ENCODE results near the gene NXPE3. TPM values are rescaled to one million over a fixed set of nuclear protein-coding genes. Genes with fewer than 3 reads are reported as not detected.

The NXPE3 gene
- total RNA-seq: 10 to 100 TPM in 1 of 2 donors, 1 to 10 TPM in 1; 9.6 to 15.7 TPM

DNA sequence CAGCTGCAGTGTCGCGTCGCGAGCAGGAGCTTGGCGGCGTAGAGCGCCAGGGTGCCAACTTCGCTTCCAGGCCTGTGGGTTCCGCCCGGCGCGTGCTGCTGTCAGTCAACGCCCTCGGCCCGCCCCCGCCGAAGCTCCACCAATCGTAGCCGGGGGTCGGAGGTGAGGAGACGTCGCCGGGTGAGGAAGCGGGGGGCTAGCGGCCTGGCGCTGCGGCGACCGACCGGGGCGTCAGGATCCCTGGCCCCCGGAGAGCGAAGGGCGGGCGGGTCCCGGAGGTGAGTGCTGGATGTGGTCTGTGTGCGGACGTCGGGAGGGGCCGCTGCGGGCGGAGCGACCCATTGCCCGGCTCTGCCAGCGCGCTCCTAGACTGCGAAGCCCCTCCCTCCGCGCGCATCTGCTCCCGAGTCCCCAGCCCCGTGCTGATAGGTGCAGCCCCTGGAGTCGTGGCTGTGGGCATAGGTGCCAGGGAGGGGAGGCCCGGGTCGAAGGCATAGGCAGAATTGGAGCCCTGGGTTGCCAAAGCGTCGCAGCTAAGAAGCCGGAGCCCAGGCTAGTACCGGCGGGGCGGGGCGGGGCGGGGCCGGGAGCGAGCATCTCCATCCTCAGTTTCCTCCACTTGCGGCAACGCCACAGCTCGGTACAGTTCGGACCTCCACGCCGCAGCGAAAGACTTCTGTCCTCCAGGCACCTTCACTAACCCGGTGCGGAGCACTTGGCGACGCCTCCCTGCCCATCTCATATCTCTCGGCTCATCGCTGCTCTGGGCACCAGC, at the start of gene NXPE3:
Gene NXPE3, plus strand, starts transcription at position 165 of the 775 bp plus-strand sequence. CDS start 6,386 bp downstream, outside the sequence.

DNA sequence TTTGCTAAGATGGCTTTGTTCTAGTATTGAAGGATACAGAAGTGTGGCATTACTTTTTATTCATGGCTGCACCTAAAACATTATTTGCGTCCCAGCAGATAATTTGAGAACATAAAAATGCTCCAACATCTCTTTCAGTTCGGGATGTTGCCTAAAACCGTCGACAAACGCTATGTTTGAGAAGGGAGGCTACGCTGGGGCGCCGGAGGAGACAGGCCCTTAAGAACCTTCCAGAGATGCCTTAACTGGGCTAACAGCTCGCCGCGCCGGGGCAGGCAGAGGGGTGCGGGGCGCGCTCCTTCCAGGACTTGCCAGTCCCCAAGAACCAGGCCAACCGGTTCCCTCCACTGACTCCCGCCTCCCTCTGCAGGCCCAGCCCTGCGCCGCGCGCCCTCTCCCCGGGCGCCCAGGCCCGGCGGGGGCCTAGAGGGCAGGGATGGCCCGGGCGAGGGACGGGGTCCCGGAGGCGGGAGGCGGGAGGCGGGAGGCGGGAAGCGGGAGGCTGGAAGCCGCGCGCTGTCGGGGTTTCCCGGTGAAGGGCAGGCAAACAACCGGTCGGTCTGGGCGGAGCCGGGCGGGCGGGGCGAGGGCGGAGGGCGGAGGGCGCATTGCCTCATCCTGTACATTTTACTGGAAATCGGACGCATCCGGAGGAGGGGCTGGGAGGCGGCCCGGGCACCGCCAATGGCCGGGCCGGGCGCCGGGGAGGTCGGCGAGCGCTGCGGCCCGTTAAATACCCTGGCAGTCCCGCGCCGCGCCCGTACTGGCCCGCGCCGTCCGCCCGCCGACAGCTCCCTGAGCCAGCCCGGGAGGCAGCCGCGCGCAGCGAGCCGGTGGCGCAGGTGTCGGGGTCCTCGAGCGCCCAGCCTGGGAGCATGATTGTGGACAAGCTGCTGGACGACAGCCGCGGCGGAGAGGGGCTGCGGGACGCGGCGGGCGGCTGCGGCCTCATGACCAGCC, 70.0 kb downstream of the NXPE3 start, which contains the start of gene NFKBIZ:
Gene NFKBIZ, plus strand, starts transcription at position 761 of the 960 bp plus-strand sequence. Its CDS starts 115 bp downstream, at position 876.

Other genes starting within 250 kb of the NXPE3 start
- 10 to 100 TPM; 36.5 to 52.3 TPM for gene TRMT10C, start 217.3 kb upstream of the NXPE3 start, total RNA-seq
- 10 to 100 TPM; 59.9 to 65.6 TPM for gene PCNP, start 205.0 kb upstream of the NXPE3 start, total RNA-seq
- gene ZBTB11, start 102.1 kb upstream of the NXPE3 start, total RNA-seq: 10 to 100 TPM; 25.5 to 29.6 TPM
- gene RPL24, start 92.5 kb upstream of the NXPE3 start, total RNA-seq: 1,000 to 10,000 TPM in 1 of 2 donors, 100 to 1,000 TPM in 1; 588 to 1,284 TPM
- 10 to 100 TPM; 27.3 to 29.3 TPM for gene CEP97, start 54.6 kb upstream of the NXPE3 start, total RNA-seq
- 100 to 1,000 TPM; 147 to 211 TPM for gene NFKBIZ, start 70.3 kb downstream of the NXPE3 start, total RNA-seq

All from melanocyte of skin (primary cell).